C4-2B (cell line): ENCODE results near the gene PRKCD.

ENCODE experiments used
- CTCF ChIP-seq: fragments of 450-650 bp; conservative IDR thresholded peaks from 2 replicates; pipeline ENCODE4 v1.5.1; 2017; ENCODE audit warnings: mild to moderate bottlenecking
- ZFX ChIP-seq: fragments of 450-650 bp; IDR thresholded peaks from 2 replicates; pipeline ENCODE4 v1.6.1; 2017

DNA sequence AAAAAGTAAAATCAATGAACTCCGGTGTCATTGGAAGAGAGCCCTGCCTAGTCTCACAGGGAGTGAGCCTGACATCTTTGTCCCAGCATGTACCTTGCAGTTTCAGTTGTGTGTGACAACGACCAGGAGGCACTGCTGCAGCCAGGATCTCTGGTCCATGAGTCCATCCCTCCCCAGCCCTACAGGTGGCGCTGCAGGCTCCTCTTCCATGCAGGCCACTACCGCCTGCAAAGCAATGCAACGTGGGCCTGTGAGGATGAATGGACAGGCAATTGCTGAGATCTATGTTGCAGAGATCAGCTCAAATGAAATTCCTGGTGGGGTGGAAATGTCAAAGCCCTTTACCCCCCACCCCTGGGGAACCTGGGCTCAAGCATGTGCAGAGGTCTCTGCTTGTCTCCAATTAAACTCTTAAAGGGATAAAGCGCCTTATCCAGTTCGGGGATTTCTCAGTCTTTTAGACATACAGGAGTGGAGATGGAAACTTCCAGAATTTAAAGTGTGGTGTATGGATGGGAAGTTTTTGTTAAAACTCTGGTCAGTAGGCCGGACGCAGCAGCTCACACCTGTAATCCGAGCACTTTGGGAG, 59.0 kb downstream of the PRKCD start:
- TF ChIP-seq CTCF (peak; percentile 95), ZFX (no peak)
